ENCODE measurements around the gene COL1A2.
A peak's percentile ranks its signal among the peaks of the same experiment; 100 is the strongest.

Gene COL1A2

DNA sequence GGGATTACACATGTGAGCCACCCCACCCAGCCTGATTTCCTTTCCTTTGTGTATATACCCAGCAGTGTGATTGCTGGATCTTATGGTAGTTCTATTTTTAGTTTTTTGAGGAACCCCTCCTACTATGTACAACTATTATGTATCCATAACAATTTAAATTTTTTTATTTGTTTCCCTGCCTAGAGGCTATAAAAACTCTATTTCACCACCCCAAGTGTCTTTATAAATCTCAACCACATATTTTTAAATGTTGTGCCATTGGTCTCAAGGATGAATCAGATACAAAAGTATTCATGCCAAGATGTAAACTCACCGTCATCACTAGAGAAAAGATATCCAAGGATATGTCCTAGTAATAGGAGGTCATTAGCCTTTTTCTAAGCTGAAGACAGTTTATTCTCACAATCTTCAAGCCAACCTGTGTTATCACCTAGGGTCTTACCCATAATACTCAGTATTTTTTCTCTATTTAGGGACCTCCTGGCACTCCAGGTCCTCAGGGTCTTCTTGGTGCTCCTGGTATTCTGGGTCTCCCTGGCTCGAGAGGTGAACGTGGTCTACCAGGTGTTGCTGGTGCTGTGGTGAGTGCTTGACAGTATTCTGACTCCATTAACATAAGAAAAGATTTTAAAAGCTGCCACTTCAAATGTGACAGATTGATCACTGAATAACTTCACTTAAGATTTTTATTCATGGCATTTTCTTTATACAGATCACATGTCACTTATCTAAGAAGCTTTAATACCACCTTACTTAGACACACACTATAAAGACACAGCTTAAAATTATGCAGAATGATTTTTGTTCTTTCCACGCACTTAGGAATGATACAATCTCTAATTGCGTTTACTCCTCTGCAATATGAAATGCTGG, 29.4 kb downstream of the COL1A2 start:
- DNase-seq (ENCODE audit: low read depth, low spot score), result peak; percentile 73
- TF ChIP-seq, protein P1, sequence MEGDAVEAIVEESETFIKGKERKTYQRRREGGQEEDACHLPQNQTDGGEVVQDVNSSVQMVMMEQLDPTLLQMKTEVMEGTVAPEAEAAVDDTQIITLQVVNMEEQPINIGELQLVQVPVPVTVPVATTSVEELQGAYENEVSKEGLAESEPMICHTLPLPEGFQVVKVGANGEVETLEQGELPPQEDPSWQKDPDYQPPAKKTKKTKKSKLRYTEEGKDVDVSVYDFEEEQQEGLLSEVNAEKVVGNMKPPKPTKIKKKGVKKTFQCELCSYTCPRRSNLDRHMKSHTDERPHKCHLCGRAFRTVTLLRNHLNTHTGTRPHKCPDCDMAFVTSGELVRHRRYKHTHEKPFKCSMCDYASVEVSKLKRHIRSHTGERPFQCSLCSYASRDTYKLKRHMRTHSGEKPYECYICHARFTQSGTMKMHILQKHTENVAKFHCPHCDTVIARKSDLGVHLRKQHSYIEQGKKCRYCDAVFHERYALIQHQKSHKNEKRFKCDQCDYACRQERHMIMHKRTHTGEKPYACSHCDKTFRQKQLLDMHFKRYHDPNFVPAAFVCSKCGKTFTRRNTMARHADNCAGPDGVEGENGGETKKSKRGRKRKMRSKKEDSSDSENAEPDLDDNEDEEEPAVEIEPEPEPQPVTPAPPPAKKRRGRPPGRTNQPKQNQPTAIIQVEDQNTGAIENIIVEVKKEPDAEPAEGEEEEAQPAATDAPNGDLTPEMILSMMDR (IDR thresholded peaks at IDR 0.05; ENCODE audit: low read depth, low read length), result no peak
- no peak overlapping the region for H3K4me3 ChIP-seq (ENCODE audit: low read depth, low read length)
- in situ Hi-C loops (cut with HindIII; ENCODE audit: low sequenced_read_pairs), result no loop called here

DNA sequence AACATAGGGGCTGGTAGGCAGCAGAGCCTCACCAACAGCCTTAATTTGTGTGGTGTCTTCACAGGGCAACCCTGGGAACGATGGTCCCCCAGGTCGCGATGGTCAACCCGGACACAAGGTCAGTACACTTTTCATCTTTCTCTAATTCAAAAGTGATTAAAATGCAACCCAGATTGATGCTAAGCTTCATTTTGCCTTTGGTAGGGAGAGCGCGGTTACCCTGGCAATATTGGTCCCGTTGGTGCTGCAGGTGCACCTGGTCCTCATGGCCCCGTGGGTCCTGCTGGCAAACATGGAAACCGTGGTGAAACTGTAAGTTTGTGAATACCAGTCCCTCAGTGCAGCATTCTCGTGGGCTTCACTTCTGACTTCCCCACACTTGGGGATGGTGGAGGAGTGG, 30.9 kb downstream of the COL1A2 start:
- DNase-seq (ENCODE audit: low read depth, low spot score), result peak; percentile 15
- TF ChIP-seq, protein P1 (IDR thresholded peaks at IDR 0.05; ENCODE audit: low read depth, low read length), result no peak
- no peak overlapping the region for H3K4me3 ChIP-seq (ENCODE audit: low read depth, low read length)
- in situ Hi-C loops (cut with HindIII; ENCODE audit: low sequenced_read_pairs), result no loop called here

- TF ChIP-seq, protein P1 (IDR thresholded peaks at IDR 0.05; ENCODE audit: low read depth, low read length), result no peak
- H3K4me3 ChIP-seq (ENCODE audit: low read depth, low read length), result no peak overlapping the region
- peak; percentile 37 for DNase-seq (ENCODE audit: low read depth, low spot score)
- in situ Hi-C loops (cut with HindIII; ENCODE audit: low sequenced_read_pairs), result no loop called here
Measured at GRCh38 chr7:94426980-94427875, 32.5 kb downstream of the COL1A2 start.

DNA sequence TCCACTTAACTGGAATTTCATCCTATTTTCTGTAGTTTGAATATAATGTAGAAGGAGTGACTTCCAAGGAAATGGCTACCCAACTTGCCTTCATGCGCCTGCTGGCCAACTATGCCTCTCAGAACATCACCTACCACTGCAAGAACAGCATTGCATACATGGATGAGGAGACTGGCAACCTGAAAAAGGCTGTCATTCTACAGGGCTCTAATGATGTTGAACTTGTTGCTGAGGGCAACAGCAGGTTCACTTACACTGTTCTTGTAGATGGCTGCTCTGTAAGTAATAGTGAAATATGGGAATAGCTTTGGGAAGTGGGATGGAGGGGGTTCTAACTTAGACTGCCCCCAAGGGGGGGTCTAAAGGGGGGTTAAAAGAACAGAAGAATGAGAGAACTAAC, 34.5 kb downstream of the COL1A2 start:
- TF ChIP-seq, protein P1 (IDR thresholded peaks at IDR 0.05; ENCODE audit: low read depth, low read length), result no peak
- DNase-seq (ENCODE audit: low read depth, low spot score), result peak; percentile 14
- H3K4me3 ChIP-seq (ENCODE audit: low read depth, low read length), result no peak overlapping the region
- in situ Hi-C loops (cut with HindIII; ENCODE audit: low sequenced_read_pairs), result no loop called here

GRCh38 chr7:94431176-94431575, 36.5 kb downstream of the COL1A2 start:
- no peak overlapping the region for H3K4me3 ChIP-seq (ENCODE audit: low read depth, low read length)
- TF ChIP-seq, protein P1 (IDR thresholded peaks at IDR 0.05; ENCODE audit: low read depth, low read length), result no peak
- no peak for DNase-seq (ENCODE audit: low read depth, low spot score)
- in situ Hi-C loops (cut with HindIII; ENCODE audit: low sequenced_read_pairs), result no loop called here

- in situ Hi-C loops (cut with HindIII; ENCODE audit: low sequenced_read_pairs), result no loop called here
- DNase-seq (ENCODE audit: low read depth, low spot score), result peak; percentile 79
Measured at GRCh38 chr7:94431619-94432280, 37.1 kb downstream of the COL1A2 start.

More at GRCh38 chr7:94431619-94432280, 37.1 kb downstream of the COL1A2 start:
- TF ChIP-seq, protein P1 (IDR thresholded peaks at IDR 0.05; ENCODE audit: low read depth, low read length), result no peak
- no peak overlapping the region for H3K4me3 ChIP-seq (ENCODE audit: low read depth, low read length)

Measured in astrocyte of the spinal cord (primary cell).